ENCODE measurements around the gene YWHAE.
"Not testable (repeated sequence)": the region's sequence is repeated elsewhere in the genome, so short reads cannot be mapped to it uniquely, and the experiment has no call there.

- not testable (repeated sequence) for TF ChIP-seq ZNF384 (IDR thresholded peaks at IDR 0.05); SUZ12 (IDR thresholded peaks at IDR 0.05); TARDBP (IDR thresholded peaks at IDR 0.05); FOXA1 (IDR thresholded peaks at IDR 0.05); FOXM1 (IDR thresholded peaks at IDR 0.05; ENCODE audit: borderline replicate concordance); SP1 (IDR thresholded peaks at IDR 0.05); FOXK2 (IDR thresholded peaks at IDR 0.05); PKNOX1 (IDR thresholded peaks at IDR 0.05); ELF4 (IDR thresholded peaks at IDR 0.05); BHLHE40 (IDR thresholded peaks at IDR 0.05; ENCODE audit: borderline replicate concordance); HDGF (IDR thresholded peaks at IDR 0.05; ENCODE audit: borderline replicate concordance); CTBP1 (IDR thresholded peaks at IDR 0.05; ENCODE audit: borderline replicate concordance)
Observed at GRCh38 chr17:1378476-1378860, 21.6 kb downstream of the YWHAE start.

All from HEK293T (cell line).